HG02970 (cell line): ENCODE data around the gene SPNS3.

Source experiments
- ATAC-seq: cut with Tn5 transposase; IDR thresholded peaks from one replicate; pipeline ENCODE4 v1.9.1; 2021; ENCODE audit warnings: mild to moderate bottlenecking, moderate library complexity, moderate number of reproducible peaks; ENCODE audit not compliant: unreplicated experiment, low FRiP score

The SPNS3 gene

GRCh38 chr17:4463818-4464476 is 30.2 kb downstream of the SPNS3 start:
- ATAC-seq: no peak

- no peak for ATAC-seq
Observed at GRCh38 chr17:4465786-4466185, 32.0 kb downstream of the SPNS3 start.

GRCh38 chr17:4467287-4467686 is 33.5 kb downstream of the SPNS3 start:
- no peak for ATAC-seq

- no peak for ATAC-seq
Observed at GRCh38 chr17:4469552-4469951, 35.8 kb downstream of the SPNS3 start.

- ATAC-seq: no peak
Observed at GRCh38 chr17:4472286-4472685, 38.5 kb downstream of the SPNS3 start.

GRCh38 chr17:4474093-4474492 is 40.4 kb downstream of the SPNS3 start:
- ATAC-seq: no peak

- ATAC-seq: no peak
Observed at GRCh38 chr17:4475001-4475400, 41.3 kb downstream of the SPNS3 start.

GRCh38 chr17:4475463-4475862 is 41.7 kb downstream of the SPNS3 start:
- ATAC-seq: no peak

- no peak for ATAC-seq
Observed at GRCh38 chr17:4476017-4476416, 42.3 kb downstream of the SPNS3 start.

- no peak for ATAC-seq
Observed at GRCh38 chr17:4476511-4477070, 42.9 kb downstream of the SPNS3 start.

GRCh38 chr17:4477255-4477791 is 43.6 kb downstream of the SPNS3 start:
- ATAC-seq: no peak

GRCh38 chr17:4478318-4478830 is 44.6 kb downstream of the SPNS3 start:
- no peak for ATAC-seq

GRCh38 chr17:4479340-4479981 is 45.7 kb downstream of the SPNS3 start:
- no peak for ATAC-seq

GRCh38 chr17:4479982-4480751 is 46.4 kb downstream of the SPNS3 start:
- ATAC-seq: no peak

- no peak for ATAC-seq
Observed at GRCh38 chr17:4480929-4481898, 47.5 kb downstream of the SPNS3 start.

- ATAC-seq: no peak
Observed at GRCh38 chr17:4482338-4483011, 48.7 kb downstream of the SPNS3 start.

- ATAC-seq: no peak
Observed at GRCh38 chr17:4483012-4483840, 49.5 kb downstream of the SPNS3 start.
